Progenitor cell of endocrine pancreas (in vitro differentiated cells): ENCODE results near the gene FPGS. TPM values are rescaled to one million over a fixed set of nuclear protein-coding genes. Genes with fewer than 3 reads are reported as not detected.

ENCODE experiments used
- DNase-seq: peaks from one replicate; pipeline ENCODE4 v3.0.0; 2021; ENCODE audit warnings: low spot score; ENCODE audit not compliant: unreplicated experiment
- H3K27ac Mint-ChIP-seq: 2 replicates; pipeline ENCODE4 v1.8.0; 2021; ENCODE audit warnings: mild to moderate bottlenecking, moderate library complexity, mixed read lengths
- H3K27me3 Mint-ChIP-seq: 2 replicates; pipeline ENCODE4 v1.8.0; 2021; ENCODE audit warnings: mixed read lengths
- H3K36me3 Mint-ChIP-seq: 2 replicates; pipeline ENCODE4 v1.8.0; 2022; ENCODE audit warnings: mixed read lengths; ENCODE audit not compliant: insufficient read depth
- H3K4me1 Mint-ChIP-seq: 2 replicates; pipeline ENCODE4 v1.8.0; 2021; ENCODE audit warnings: low read depth, mixed read lengths
- H3K4me3 Mint-ChIP-seq: 2 replicates; pipeline ENCODE4 v1.8.0; 2021; ENCODE audit warnings: low read depth, mild to moderate bottlenecking, moderate library complexity, mixed read lengths
- H3K9me3 Mint-ChIP-seq: 2 replicates; pipeline ENCODE4 v1.8.0; 2021; ENCODE audit warnings: low read depth, mixed read lengths
- CTCF ChIP-seq: fragments of 200-600 bp; sonication (generic); IDR thresholded peaks from one replicate; pipeline ENCODE4 v1.5.0; 2021; ENCODE audit warnings: antibody characterized with exemption, mild to moderate bottlenecking; ENCODE audit not compliant: unreplicated experiment
- long read RNA-seq: library from polyadenylated mRNA; unstranded; transcript quantifications from one replicate; pipeline ENCODE4 v2.0.0, GENCODE V29; 2020
- total RNA-seq: library from RNA; stranded (reverse); gene quantifications from 2 replicates; pipeline ENCODE4 v1.2.1, GENCODE V29; 2021

The FPGS gene
- total RNA-seq, result 75.0 and 78.4 TPM in 2 replicates
- long read RNA-seq, transcript FPGS-203 (15 exons, 2,279 nt), result major isoform, 9 of 14 reads
- long read RNA-seq, partial matches to known transcripts, result 0 of 14 reads
- long read RNA-seq, other reads (novel, unspliced or antisense), result 5 of 14 reads

GRCh38 chr9:127802576-127803443, at the start of gene FPGS:
TSS of gene FPGS (plus strand) at chr9:127802882. CDS start at chr9:127802925, 43 bp downstream.
- no peaks in the 10 kb centered on the region for H3K27me3 Mint-ChIP-seq
- H3K9me3 Mint-ChIP-seq, result no peaks in the 10 kb centered on the region
- no peak for TF ChIP-seq CTCF
- H3K27ac Mint-ChIP-seq, result peak within 1 kb of the TSS; percentile 98
- peak; percentile 60 for DNase-seq
- peaks cover 8% of the 10 kb centered on the region for H3K36me3 Mint-ChIP-seq
- peak within 1 kb of the TSS; percentile 96 for H3K4me3 Mint-ChIP-seq
- H3K4me1 Mint-ChIP-seq, result peaks cover 17% of the 10 kb centered on the region

- no peak for TF ChIP-seq CTCF
- H3K27me3 Mint-ChIP-seq, result peaks cover 45% of the 10 kb centered on the region
- H3K4me1 Mint-ChIP-seq, result no peaks in the 10 kb centered on the region
- no peaks in the 10 kb centered on the region for H3K36me3 Mint-ChIP-seq
- H3K4me3 Mint-ChIP-seq, result no peak overlapping the region
- H3K9me3 Mint-ChIP-seq, result no peaks in the 10 kb centered on the region
- no peak overlapping the region for H3K27ac Mint-ChIP-seq
- no peak for DNase-seq
Measured at GRCh38 chr9:127753148-127753547, 49.5 kb upstream of the FPGS start.

- no peak overlapping the region for H3K27ac Mint-ChIP-seq
- no peak for TF ChIP-seq CTCF
- H3K27me3 Mint-ChIP-seq, result peaks cover 49% of the 10 kb centered on the region
- H3K4me1 Mint-ChIP-seq, result no peaks in the 10 kb centered on the region
- no peaks in the 10 kb centered on the region for H3K9me3 Mint-ChIP-seq
- H3K36me3 Mint-ChIP-seq, result no peaks in the 10 kb centered on the region
- DNase-seq, result no peak
- H3K4me3 Mint-ChIP-seq, result no peak overlapping the region
Measured at GRCh38 chr9:127753622-127754021, 49.1 kb upstream of the FPGS start.

- DNase-seq, result no peak
- no peak overlapping the region for H3K27ac Mint-ChIP-seq
- no peaks in the 10 kb centered on the region for H3K9me3 Mint-ChIP-seq
- H3K4me1 Mint-ChIP-seq, result no peaks in the 10 kb centered on the region
- no peaks in the 10 kb centered on the region for H3K36me3 Mint-ChIP-seq
- no peak for TF ChIP-seq CTCF
- peaks cover 52% of the 10 kb centered on the region for H3K27me3 Mint-ChIP-seq
- peak overlapping the region; percentile 37 for H3K4me3 Mint-ChIP-seq
Measured at GRCh38 chr9:127754099-127755060, 48.3 kb upstream of the FPGS start.
